ENCODE results near the gene RTRAF.
A peak's percentile ranks its signal among the peaks of the same experiment; 100 is the strongest.

The RTRAF gene

DNA sequence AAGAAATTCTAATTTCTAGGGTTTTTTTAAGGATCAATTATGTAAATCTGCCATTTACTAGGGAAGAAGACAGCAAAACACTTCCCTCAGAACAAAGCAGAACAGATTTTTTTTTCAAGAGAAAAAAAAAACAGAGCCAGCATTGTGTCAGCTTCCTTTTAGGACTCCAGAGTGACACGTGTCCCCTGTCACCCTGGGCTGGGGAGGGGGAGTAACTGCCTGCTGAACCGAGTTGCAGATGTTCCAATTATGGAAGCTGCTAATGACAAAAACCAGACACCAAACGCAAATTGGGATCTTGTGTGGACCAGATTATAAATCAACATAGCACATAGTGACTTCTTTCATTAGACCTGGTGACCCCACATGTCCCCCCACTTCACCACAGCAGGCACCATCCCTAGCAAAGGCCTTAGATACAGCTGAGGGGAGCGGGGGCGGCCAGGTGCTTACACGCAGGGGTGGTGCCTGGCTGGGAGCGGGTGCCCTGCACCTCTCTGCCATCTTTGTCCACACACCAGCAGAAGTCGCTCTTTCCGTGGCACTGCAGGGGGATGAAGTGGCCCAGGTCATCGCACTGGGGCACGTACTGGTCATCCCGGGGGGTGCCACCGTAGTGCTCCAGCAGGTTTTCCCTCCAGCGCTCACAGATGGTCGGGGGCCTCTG, 25.4 kb downstream of the RTRAF start:
- TF ChIP-seq MAX (IDR thresholded peaks at IDR 0.05): no peak
- no peak for TF ChIP-seq FOXM1 (IDR thresholded peaks at IDR 0.05; ENCODE audit: borderline replicate concordance, low read depth)
- no peak for TF ChIP-seq CREB1 (IDR thresholded peaks at IDR 0.05; ENCODE audit: low read depth)
- no peak for TF ChIP-seq REST (IDR thresholded peaks at IDR 0.05; ENCODE audit: low read depth)

DNA sequence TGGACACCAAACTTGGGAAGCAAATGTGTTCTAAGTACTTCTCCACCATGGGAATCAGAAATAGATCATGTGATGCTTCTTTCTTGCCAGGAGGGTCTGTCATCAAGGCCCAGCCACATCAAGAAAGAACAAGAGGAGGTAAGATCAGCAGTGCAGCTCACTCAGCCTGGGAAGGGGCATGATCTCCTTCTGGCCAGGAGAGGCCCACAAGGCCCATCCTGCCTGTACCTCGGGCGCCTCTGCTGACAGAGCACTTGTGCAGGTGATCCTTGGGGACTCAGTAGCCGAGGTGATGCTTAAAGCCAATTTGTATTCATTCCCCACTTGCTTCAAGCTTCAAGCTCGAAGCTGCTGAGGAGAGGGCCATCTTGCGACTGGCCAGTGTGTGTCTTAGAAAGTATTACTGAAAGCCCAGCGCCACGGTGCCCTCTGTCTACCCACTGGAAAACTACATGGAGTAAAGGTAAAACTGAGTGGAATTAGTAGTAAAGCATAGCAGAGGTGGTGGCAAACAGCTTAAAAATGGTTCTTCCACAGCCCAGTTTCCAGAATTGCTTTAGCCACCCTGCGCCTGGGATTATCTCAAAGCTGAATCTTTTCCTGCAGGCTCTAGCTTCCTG, 26.2 kb downstream of the RTRAF start:
- TF ChIP-seq ZBTB7A (IDR thresholded peaks at IDR 0.05; ENCODE audit: low read depth) (no peak), RAD21 (IDR thresholded peaks at IDR 0.05; ENCODE audit: low read depth) (peak; percentile 26; the same call in 1 of the 2 replicates), TAF1 (IDR thresholded peaks at IDR 0.05; ENCODE audit: low read depth) (no peak)

DNA sequence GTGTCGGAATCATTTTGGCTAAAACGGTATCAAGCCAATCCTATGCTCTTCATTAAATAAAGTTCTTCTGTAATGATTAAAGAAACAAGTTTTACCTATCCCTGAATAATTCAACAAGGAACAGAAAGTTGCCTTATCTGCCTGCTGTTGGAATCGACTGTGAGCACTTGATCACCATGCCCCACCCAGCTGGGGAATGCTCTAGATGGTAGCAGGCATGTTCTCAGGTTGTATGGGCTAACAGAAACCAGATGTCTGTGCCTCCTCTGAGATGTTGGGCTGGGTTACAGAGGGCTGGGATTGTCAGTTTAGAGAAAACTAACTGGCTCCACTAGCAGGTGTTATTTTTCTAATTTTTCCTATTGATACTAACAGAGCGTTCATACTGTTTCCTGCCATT, 28.9 kb downstream of the RTRAF start:
- TF ChIP-seq TAF1 (IDR thresholded peaks at IDR 0.05; ENCODE audit: low read depth): no peak
- TF ChIP-seq NFIC (IDR thresholded peaks at IDR 0.05): no peak
- no peak for TF ChIP-seq RAD21 (IDR thresholded peaks at IDR 0.05; ENCODE audit: low read depth)
- no peak for TF ChIP-seq YY1 (IDR thresholded peaks at IDR 0.05; ENCODE audit: low read depth)
- TF ChIP-seq EGR1 (IDR thresholded peaks at IDR 0.05): no peak
- TF ChIP-seq FOXM1 (IDR thresholded peaks at IDR 0.05; ENCODE audit: borderline replicate concordance, low read depth): no peak
- TF ChIP-seq MAX (IDR thresholded peaks at IDR 0.05): no peak
- no peak for TF ChIP-seq USF1 (IDR thresholded peaks at IDR 0.05)
- TF ChIP-seq REST (IDR thresholded peaks at IDR 0.05; ENCODE audit: low read depth): no peak
- TF ChIP-seq CREB1 (IDR thresholded peaks at IDR 0.05; ENCODE audit: low read depth): no peak
- no peak for TF ChIP-seq ZBTB7A (IDR thresholded peaks at IDR 0.05; ENCODE audit: low read depth)

DNA sequence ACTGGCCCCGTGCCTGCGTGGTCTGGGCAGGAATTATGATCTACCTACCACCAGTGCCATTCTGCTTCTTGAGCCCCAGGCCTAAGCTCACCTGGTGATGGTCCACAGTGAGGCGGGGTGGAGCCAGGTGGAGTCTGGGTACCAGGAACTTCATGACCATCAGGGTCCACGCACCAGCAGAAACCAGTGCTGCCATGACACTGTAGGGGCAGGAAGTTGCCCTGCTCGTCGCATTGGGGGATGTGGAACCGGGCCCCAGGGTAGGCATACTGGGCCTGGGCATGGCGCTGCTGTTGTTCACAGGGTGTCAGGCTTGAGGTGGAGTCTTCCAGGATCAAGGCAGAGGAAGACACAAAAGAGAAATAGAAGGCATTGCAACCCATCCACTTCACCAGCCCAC, 29.6 kb downstream of the RTRAF start:
- TF ChIP-seq EP300 (IDR thresholded peaks at IDR 0.05; ENCODE audit: borderline replicate concordance): no peak
- TF ChIP-seq FOXM1 (IDR thresholded peaks at IDR 0.05; ENCODE audit: borderline replicate concordance, low read depth): no peak
- TF ChIP-seq NFIC (IDR thresholded peaks at IDR 0.05): no peak
- no peak for TF ChIP-seq RAD21 (IDR thresholded peaks at IDR 0.05; ENCODE audit: low read depth)
- TF ChIP-seq USF1 (IDR thresholded peaks at IDR 0.05): no peak
- TF ChIP-seq TEAD4 (IDR thresholded peaks at IDR 0.05): no peak

DNA sequence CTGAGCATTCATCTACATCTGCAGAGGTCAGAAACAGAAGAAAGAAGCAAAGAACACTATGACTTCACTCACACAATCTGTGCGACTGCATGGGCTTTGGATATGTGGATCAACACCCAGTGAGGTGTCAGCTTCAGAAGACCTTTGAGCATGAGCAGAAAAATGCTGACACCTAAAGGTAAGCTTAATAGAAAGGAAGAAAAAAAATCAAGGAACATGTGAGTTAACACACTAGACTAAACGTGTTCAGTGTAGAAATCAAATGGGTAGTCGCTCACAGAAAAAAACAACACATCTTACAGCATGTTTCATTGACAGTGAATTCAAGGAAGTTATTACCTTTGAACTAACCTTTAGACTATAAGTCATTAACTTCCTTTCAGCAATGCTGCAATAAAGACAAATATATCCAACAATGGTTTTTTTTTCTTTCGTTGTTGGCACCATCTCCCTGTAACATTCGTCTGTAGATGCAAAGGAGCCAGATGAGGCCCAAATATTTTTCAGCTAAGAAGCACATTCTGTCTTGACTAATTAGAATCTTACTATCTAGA, 30.9 kb downstream of the RTRAF start:
- TF ChIP-seq TCF12 (IDR thresholded peaks at IDR 0.05; ENCODE audit: low read depth) (no peak), CEBPB (IDR thresholded peaks at IDR 0.05) (no peak), TEAD4 (IDR thresholded peaks at IDR 0.05) (no peak), USF1 (IDR thresholded peaks at IDR 0.05) (no peak), MAX (IDR thresholded peaks at IDR 0.05) (no peak), REST (IDR thresholded peaks at IDR 0.05; ENCODE audit: low read depth) (no peak), TAF1 (IDR thresholded peaks at IDR 0.05; ENCODE audit: low read depth) (no peak), CREB1 (IDR thresholded peaks at IDR 0.05; ENCODE audit: low read depth) (no peak), EP300 (IDR thresholded peaks at IDR 0.05; ENCODE audit: borderline replicate concordance) (no peak), NFIC (IDR thresholded peaks at IDR 0.05) (no peak), RAD21 (IDR thresholded peaks at IDR 0.05; ENCODE audit: low read depth) (no peak)
